ENCODE results near the gene COBLL1. TPM values are rescaled to one million over a fixed set of nuclear protein-coding genes. Genes with fewer than 3 reads are reported as not detected.

COBLL1 gene
- polyA plus RNA-seq, 3 donors from 2014 or later, result 0.04 to 1.4 TPM; not detected in 1

DNA sequence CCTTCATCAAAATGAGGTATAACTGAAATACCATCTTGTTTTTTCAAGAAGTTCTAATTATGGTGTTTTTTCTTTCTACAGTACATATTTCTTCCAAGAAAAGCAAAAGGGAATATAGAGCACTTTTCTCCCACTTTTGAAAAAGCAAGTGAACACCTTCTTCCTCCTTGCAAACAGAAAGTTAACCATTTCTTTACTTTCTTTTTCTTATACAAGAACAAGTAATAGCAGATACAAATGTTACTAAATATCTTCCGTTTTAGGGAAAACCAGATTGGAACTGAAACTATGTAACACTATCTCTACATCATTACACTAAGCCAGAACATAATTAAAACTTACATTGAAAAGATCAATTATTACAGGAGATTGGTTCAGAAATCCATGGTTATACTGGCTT lies 44.0 kb downstream of the COBLL1 start:
- Mint-ChIP-seq H3K4me3 (no peak overlapping the region), H3K27me3 (ENCODE audit: low read depth in 3 of 3) (peaks cover 0 to 2% (median 0%) of the 10 kb centered on the region in 3 donors), H3K9me3 (no peaks in the 10 kb centered on the region), H3K4me1 (peaks cover 0 to 7% of the 10 kb centered on the region in 2 donors), H3K27ac (no peak overlapping the region), H3K36me3 (no peaks in the 10 kb centered on the region)
- DNase-seq, result no peak

DNA sequence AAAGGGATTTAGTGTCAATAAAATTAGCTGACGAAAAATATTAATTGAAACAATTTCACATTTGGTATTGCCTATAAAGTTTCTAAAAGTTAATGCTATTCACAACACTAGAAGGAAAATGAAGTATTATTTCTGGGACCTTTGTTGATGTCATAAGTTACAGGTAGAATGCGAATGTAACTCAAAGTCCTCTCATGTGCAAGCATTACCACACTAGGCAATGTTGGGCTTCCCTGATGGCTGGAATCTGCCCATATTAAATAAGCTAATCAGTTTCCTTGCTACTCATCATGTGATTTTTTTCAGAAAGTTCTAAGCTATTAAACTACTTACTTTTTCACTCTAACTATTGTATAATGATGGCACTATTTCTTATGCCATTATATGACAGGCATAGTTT lies 44.6 kb downstream of the COBLL1 start:
- DNase-seq, result no peak
- Mint-ChIP-seq H3K4me1 (peaks cover 0 to 1% of the 10 kb centered on the region in 2 donors), H3K36me3 (no peaks in the 10 kb centered on the region), H3K9me3 (no peaks in the 10 kb centered on the region), H3K27me3 (ENCODE audit: low read depth in 3 of 3) (peaks cover 0 to 3% (median 0%) of the 10 kb centered on the region in 3 donors), H3K4me3 (no peak overlapping the region), H3K27ac (no peak overlapping the region)

GRCh38 chr2:164794432-164795231 lies 47.0 kb downstream of the COBLL1 start:
- no peak for DNase-seq
- H3K4me1 Mint-ChIP-seq, result no peaks in the 10 kb centered on the region
- peaks cover 0 to 2% (median 0%) of the 10 kb centered on the region in 6 donors for H3K9me3 Mint-ChIP-seq
- H3K4me3 Mint-ChIP-seq, result no peak overlapping the region
- peaks cover 0 to 3% (median 0%) of the 10 kb centered on the region in 3 donors for H3K27me3 Mint-ChIP-seq (ENCODE audit: low read depth in 3 of 3)
- H3K36me3 Mint-ChIP-seq, result no peaks in the 10 kb centered on the region
- H3K27ac Mint-ChIP-seq, result no peak overlapping the region

GRCh38 chr2:164794016-164794415 lies 47.6 kb downstream of the COBLL1 start:
- Mint-ChIP-seq H3K36me3 (no peaks in the 10 kb centered on the region), H3K4me3 (no peak overlapping the region), H3K4me1 (no peaks in the 10 kb centered on the region), H3K27me3 (ENCODE audit: low read depth in 3 of 3) (peaks cover 0 to 3% (median 2%) of the 10 kb centered on the region in 3 donors), H3K9me3 (peaks cover 0 to 2% (median 0%) of the 10 kb centered on the region in 6 donors), H3K27ac (no peak overlapping the region)
- no peak for DNase-seq

DNA sequence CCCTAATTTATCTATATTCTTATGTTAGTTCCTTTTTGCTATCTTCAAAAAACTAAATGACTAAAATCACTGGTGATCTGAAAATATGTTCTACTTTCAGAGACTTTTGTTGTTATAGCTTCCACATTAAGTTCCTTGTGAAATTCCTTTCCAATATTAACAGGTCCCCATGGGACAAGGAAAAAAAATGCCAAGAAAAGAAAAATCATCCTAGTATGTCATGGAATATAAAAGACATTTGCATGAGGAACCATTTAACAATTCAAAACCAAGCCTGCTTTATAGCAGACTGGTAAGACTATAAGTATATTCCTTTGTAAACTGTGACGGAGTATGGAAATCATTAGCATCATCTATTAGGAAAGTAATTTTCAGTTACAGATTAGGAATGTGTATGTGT lies 48.1 kb downstream of the COBLL1 start:
- peaks cover 0 to 2% (median 0%) of the 10 kb centered on the region in 6 donors for H3K9me3 Mint-ChIP-seq
- no peak for DNase-seq

DNA sequence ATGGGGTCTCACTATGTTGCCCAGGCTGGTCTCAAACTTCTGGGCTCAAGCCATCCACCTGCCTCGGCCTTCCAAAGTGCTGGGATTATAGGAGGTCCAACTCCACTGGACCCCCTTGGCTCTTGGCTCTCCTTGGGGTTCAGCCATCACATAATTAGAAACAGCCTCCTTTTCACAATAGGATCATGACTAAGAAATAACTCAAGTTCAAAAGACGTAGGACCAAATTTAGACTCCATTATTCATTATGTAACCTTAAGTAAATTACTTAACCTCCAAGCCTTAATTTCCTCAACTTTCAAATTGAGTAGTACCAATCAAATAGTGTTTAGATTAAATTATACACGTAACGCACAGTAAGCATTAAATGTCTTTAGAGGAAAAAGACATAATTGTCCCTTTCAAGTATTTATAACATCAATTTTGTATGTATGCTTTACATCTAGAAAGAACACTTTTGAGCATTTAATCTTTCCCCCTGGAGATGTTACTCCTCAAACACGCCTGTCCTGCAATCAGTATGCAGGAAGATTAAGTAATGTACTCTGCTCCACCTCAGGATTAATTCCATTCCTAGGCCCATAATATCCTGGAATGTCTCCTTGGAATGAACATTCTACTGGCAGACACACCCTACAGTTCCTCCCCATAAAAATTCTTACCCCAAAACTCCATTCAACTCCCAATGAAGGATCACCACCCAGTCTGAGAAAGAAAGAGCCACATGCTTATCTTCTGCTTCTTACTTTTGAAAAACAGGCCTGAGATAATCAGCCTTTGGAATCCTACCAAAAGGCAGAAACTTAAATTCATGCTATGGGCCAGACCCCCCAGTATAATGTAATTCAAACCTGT lies 49.1 kb downstream of the COBLL1 start:
- no peak for DNase-seq
- H3K36me3 Mint-ChIP-seq, result no peaks in the 10 kb centered on the region
- no peak overlapping the region for H3K4me3 Mint-ChIP-seq
- H3K27ac Mint-ChIP-seq, result no peak overlapping the region
- H3K4me1 Mint-ChIP-seq, result no peaks in the 10 kb centered on the region
- H3K9me3 Mint-ChIP-seq, result peaks cover 0 to 2% (median 0%) of the 10 kb centered on the region in 6 donors
- H3K27me3 Mint-ChIP-seq (ENCODE audit: low read depth in 3 of 3), result peaks cover 0 to 3% (median 2%) of the 10 kb centered on the region in 3 donors

More for the DNA sequence above, 48.1 kb downstream of the COBLL1 start:
- no peak overlapping the region for H3K4me3 Mint-ChIP-seq
- H3K4me1 Mint-ChIP-seq, result no peaks in the 10 kb centered on the region
- peaks cover 0 to 3% (median 2%) of the 10 kb centered on the region in 3 donors for H3K27me3 Mint-ChIP-seq (ENCODE audit: low read depth in 3 of 3)
- no peaks in the 10 kb centered on the region for H3K36me3 Mint-ChIP-seq
- no peak overlapping the region for H3K27ac Mint-ChIP-seq

GRCh38 chr2:164789968-164790367 lies 51.7 kb downstream of the COBLL1 start:
- H3K4me1 Mint-ChIP-seq, result no peaks in the 10 kb centered on the region

GRCh38 chr2:164786787-164787186 lies 54.8 kb downstream of the COBLL1 start:
- Mint-ChIP-seq H3K9me3 (peaks cover 0 to 3% (median under 1%) of the 10 kb centered on the region in 6 donors), H3K4me1 (no peaks in the 10 kb centered on the region)

More at GRCh38 chr2:164789968-164790367, 51.7 kb downstream of the COBLL1 start:
- DNase-seq, result no peak
- Mint-ChIP-seq H3K27ac (no peak overlapping the region), H3K27me3 (ENCODE audit: low read depth in 3 of 3) (peaks cover 0 to 3% (median 2%) of the 10 kb centered on the region in 3 donors), H3K4me3 (no peak overlapping the region), H3K9me3 (peaks cover 0 to 3% (median 0%) of the 10 kb centered on the region in 6 donors), H3K36me3 (no peaks in the 10 kb centered on the region)

GRCh38 chr2:164785457-164785856 lies 56.2 kb downstream of the COBLL1 start:
- H3K36me3 Mint-ChIP-seq, result no peaks in the 10 kb centered on the region
- no peak overlapping the region for H3K4me3 Mint-ChIP-seq
- DNase-seq, result no peak
- no peaks in the 10 kb centered on the region for H3K4me1 Mint-ChIP-seq
- peaks cover 0 to 3% (median under 1%) of the 10 kb centered on the region in 6 donors for H3K9me3 Mint-ChIP-seq
- peaks cover 0 to 2% (median 0%) of the 10 kb centered on the region in 3 donors for H3K27me3 Mint-ChIP-seq (ENCODE audit: low read depth in 3 of 3)
- H3K27ac Mint-ChIP-seq, result no peak overlapping the region

More at GRCh38 chr2:164786787-164787186, 54.8 kb downstream of the COBLL1 start:
- DNase-seq, result no peak
- Mint-ChIP-seq H3K27ac (no peak overlapping the region), H3K27me3 (ENCODE audit: low read depth in 3 of 3) (peaks cover 0 to 2% (median 0%) of the 10 kb centered on the region in 3 donors), H3K36me3 (no peaks in the 10 kb centered on the region), H3K4me3 (no peak overlapping the region)

DNA sequence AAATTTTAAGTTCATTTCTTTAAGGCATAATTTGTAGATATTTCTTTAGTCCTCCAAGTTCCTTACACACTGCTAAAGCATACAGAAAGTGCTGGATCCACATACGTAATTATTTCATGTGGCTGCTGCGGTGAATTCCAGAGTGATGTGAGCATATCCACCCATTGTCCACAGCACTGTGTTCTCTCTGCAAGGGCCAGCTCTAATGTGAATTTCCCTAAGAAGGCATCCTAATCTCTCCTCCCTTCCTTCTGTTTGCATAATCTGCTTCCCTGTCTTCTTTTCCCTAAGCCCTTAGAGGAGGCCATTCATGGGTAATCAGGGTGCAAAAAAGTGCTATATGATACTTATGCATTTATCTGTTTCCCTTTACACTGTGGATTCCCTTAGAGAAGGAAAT lies 57.2 kb downstream of the COBLL1 start:
- Mint-ChIP-seq H3K9me3 (peaks cover 0 to 3% (median 0%) of the 10 kb centered on the region in 6 donors), H3K4me3 (no peak overlapping the region), H3K4me1 (no peaks in the 10 kb centered on the region), H3K27ac (no peak overlapping the region), H3K36me3 (no peaks in the 10 kb centered on the region), H3K27me3 (ENCODE audit: low read depth in 3 of 3) (peaks cover 0 to 2% (median 0%) of the 10 kb centered on the region in 3 donors)
- no peak for DNase-seq

- H3K36me3 Mint-ChIP-seq, result no peaks in the 10 kb centered on the region
- H3K27ac Mint-ChIP-seq, result no peak overlapping the region
- no peak overlapping the region for H3K4me3 Mint-ChIP-seq
Measured at GRCh38 chr2:164782323-164782722, 59.3 kb downstream of the COBLL1 start.

GRCh38 chr2:164781394-164781793 lies 60.2 kb downstream of the COBLL1 start:
- DNase-seq, result no peak
- no peak overlapping the region for H3K4me3 Mint-ChIP-seq
- H3K27ac Mint-ChIP-seq, result no peak overlapping the region
- no peaks in the 10 kb centered on the region for H3K36me3 Mint-ChIP-seq
- no peaks in the 10 kb centered on the region for H3K27me3 Mint-ChIP-seq (ENCODE audit: low read depth in 3 of 3)
- no peaks in the 10 kb centered on the region for H3K4me1 Mint-ChIP-seq
- H3K9me3 Mint-ChIP-seq, result peaks cover 0 to 1% (median 0%) of the 10 kb centered on the region in 6 donors

More at GRCh38 chr2:164782323-164782722, 59.3 kb downstream of the COBLL1 start:
- H3K27me3 Mint-ChIP-seq (ENCODE audit: low read depth in 3 of 3), result no peaks in the 10 kb centered on the region
- H3K9me3 Mint-ChIP-seq, result peaks cover 0 to 3% (median under 1%) of the 10 kb centered on the region in 6 donors
- DNase-seq, result no peak
- H3K4me1 Mint-ChIP-seq, result no peaks in the 10 kb centered on the region

GRCh38 chr2:164780611-164781178 lies 60.9 kb downstream of the COBLL1 start:
- Mint-ChIP-seq H3K27ac (no peak overlapping the region), H3K4me3 (no peak overlapping the region), H3K9me3 (peaks cover 0 to 3% (median under 1%) of the 10 kb centered on the region in 6 donors), H3K4me1 (no peaks in the 10 kb centered on the region), H3K27me3 (ENCODE audit: low read depth in 3 of 3) (no peaks in the 10 kb centered on the region), H3K36me3 (no peaks in the 10 kb centered on the region)
- DNase-seq, result no peak

Data from immature natural killer cell (primary cell).